ENCODE data around the gene DNAH8. TPM values are rescaled to one million over a fixed set of nuclear protein-coding genes. Genes with fewer than 3 reads are reported as not detected.

Gene DNAH8
- total RNA-seq, 4 donors from 2014 or later: under 0.01 TPM; not detected in 3

- Histone ChIP-seq H3K4me1 (no peaks in the 10 kb centered on the region), H3K27me3 (peaks cover 0 to 18% (median 0%) of the 10 kb centered on the region in 4 donors), H3K9me3 (no peaks in the 10 kb centered on the region), H3K27ac (replicated peaks in 1 of 4) (no peak overlapping the region), H3K4me3 (no peak overlapping the region), H3K36me3 (no peaks in the 10 kb centered on the region)
- TF ChIP-seq POLR2AphosphoS5 (IDR thresholded peaks at IDR 0.05) (no peak), CTCF (IDR thresholded peaks at IDR 0.05) (no peak)
- intact Hi-C loops (cut with DNase I): no loop called here
- 69% methylated on average over 3 of the region's 3 CpGs for WGBS
- DNase-seq (ENCODE audit: extremely low spot score): no peak
Measured at GRCh38 chr6:38808039-38808438, 92.9 kb downstream of the DNAH8 start.

DNA sequence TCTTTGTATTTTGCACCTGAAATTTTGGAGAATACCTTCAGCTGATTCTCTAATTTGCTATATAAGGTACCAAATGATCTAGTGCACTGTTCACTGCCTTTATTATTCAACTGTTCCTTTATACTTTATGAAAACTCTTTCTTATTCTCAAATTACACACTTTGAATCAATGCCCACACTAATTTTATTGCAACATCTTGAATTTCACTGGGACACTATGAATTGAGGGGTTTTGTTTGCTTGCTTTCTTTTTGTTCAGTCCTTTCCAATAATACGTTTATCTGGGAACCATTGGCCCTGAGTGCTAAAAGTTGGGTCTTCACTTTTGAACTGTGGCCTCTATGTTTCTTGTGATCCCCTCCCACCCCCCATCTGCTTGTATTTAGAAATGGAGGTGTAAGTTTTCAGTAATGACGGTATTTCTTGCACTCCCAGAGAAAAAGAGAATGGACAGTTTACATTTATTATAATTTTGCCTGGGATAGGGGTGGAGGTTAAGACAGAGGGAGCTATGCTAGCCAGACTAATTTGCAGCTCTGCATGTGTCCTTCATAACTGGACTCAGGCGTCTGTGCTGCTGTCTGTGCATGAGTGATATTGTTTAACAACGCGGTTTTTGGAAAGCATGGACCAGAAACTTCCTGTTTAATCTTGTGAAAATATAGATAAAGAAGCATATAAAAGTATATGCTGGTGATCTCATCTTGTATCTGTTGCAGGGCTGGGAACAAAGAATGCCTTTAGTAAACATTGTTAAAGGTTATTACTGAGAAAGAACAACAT is 98.1 kb downstream of the DNAH8 start:
- Histone ChIP-seq H3K27ac (replicated peaks in 1 of 4) (no peak overlapping the region), H3K4me1 (no peaks in the 10 kb centered on the region), H3K27me3 (peaks cover 0 to 11% (median 0%) of the 10 kb centered on the region in 4 donors), H3K4me3 (no peak overlapping the region), H3K9me3 (no peaks in the 10 kb centered on the region), H3K36me3 (no peaks in the 10 kb centered on the region)
- 51% methylated on average over 5 of the region's 5 CpGs for WGBS
- TF ChIP-seq CTCF (IDR thresholded peaks at IDR 0.05): no peak
- no peak for TF ChIP-seq POLR2AphosphoS5 (IDR thresholded peaks at IDR 0.05)
- TF ChIP-seq EP300 (IDR thresholded peaks at IDR 0.05): no peak
- TF ChIP-seq POLR2A (IDR thresholded peaks at IDR 0.05; ENCODE audit: low read depth): no peak
- DNase-seq (ENCODE audit: extremely low spot score): no peak
- intact Hi-C loops (cut with DNase I): no loop called here

GRCh38 chr6:38814761-38815160 is 99.7 kb downstream of the DNAH8 start:
- no peaks in the 10 kb centered on the region for H3K9me3 ChIP-seq
- no peak for DNase-seq (ENCODE audit: extremely low spot score)
- peaks cover 0 to 5% (median 0%) of the 10 kb centered on the region in 4 donors for H3K27me3 ChIP-seq
- no peak overlapping the region for H3K27ac ChIP-seq (replicated peaks in 1 of 4)
- intact Hi-C loops (cut with DNase I): no loop called here
- H3K36me3 ChIP-seq: no peaks in the 10 kb centered on the region
- no peaks in the 10 kb centered on the region for H3K4me1 ChIP-seq
- no peak overlapping the region for H3K4me3 ChIP-seq
- TF ChIP-seq POLR2AphosphoS5 (IDR thresholded peaks at IDR 0.05) (no peak), POLR2A (IDR thresholded peaks at IDR 0.05; ENCODE audit: low read depth) (no peak), EP300 (IDR thresholded peaks at IDR 0.05) (no peak), CTCF (IDR thresholded peaks at IDR 0.05) (no peak)
- WGBS: 67% methylated on average over 5 of the region's 5 CpGs

DNA sequence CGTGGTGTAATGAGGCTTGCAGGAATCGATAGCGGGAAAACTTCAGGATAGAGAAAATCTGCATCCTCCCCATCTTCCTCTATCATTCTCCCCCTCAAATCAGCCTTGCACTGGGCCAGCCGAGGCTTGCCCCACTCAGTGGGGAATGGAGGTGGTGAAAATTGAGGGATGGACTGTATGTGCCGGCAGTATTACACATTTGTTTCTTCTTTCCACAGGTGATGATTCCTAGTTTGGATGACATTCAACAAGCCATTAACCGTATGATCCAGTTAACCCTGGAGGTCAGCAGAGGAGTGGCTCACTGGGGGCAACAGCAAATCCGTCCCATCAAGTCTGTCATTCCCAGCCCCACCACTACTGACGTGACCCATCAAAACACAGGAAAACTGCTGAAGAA is 100.1 kb downstream of the DNAH8 start:
- intact Hi-C loops (cut with DNase I): no loop called here
- Histone ChIP-seq H3K9me3 (no peaks in the 10 kb centered on the region), H3K36me3 (no peaks in the 10 kb centered on the region), H3K27me3 (peaks cover 0 to 5% (median 0%) of the 10 kb centered on the region in 4 donors), H3K4me3 (no peak overlapping the region), H3K4me1 (no peaks in the 10 kb centered on the region), H3K27ac (replicated peaks in 1 of 4) (no peak overlapping the region)
- TF ChIP-seq CTCF (IDR thresholded peaks at IDR 0.05): no peak
- no peak for TF ChIP-seq EP300 (IDR thresholded peaks at IDR 0.05)
- TF ChIP-seq POLR2AphosphoS5 (IDR thresholded peaks at IDR 0.05): no peak
- no peak for TF ChIP-seq POLR2A (IDR thresholded peaks at IDR 0.05; ENCODE audit: low read depth)
- WGBS: 77% methylated on average over 8 of the region's 8 CpGs
- DNase-seq (ENCODE audit: extremely low spot score): no peak

GRCh38 chr6:38818691-38819090 is 103.6 kb downstream of the DNAH8 start:
- H3K27me3 ChIP-seq: peaks cover 0 to 3% (median 0%) of the 10 kb centered on the region in 4 donors
- TF ChIP-seq CTCF (IDR thresholded peaks at IDR 0.05) (no peak), POLR2AphosphoS5 (IDR thresholded peaks at IDR 0.05) (no peak), POLR2A (IDR thresholded peaks at IDR 0.05; ENCODE audit: low read depth) (no peak)
- 81% methylated on average over 3 of the region's 3 CpGs for WGBS
- intact Hi-C loops (cut with DNase I): no loop called here
- DNase-seq (ENCODE audit: extremely low spot score): no peak
- H3K36me3 ChIP-seq: no peaks in the 10 kb centered on the region
- H3K9me3 ChIP-seq: no peaks in the 10 kb centered on the region
- H3K27ac ChIP-seq (replicated peaks in 1 of 4): no peak overlapping the region
- H3K4me3 ChIP-seq: no peak overlapping the region
- no peaks in the 10 kb centered on the region for H3K4me1 ChIP-seq

Measured in esophagus muscularis mucosa (tissue), 4 donors.